ENCODE measurements around the gene DDX17.

The DDX17 gene

DNA sequence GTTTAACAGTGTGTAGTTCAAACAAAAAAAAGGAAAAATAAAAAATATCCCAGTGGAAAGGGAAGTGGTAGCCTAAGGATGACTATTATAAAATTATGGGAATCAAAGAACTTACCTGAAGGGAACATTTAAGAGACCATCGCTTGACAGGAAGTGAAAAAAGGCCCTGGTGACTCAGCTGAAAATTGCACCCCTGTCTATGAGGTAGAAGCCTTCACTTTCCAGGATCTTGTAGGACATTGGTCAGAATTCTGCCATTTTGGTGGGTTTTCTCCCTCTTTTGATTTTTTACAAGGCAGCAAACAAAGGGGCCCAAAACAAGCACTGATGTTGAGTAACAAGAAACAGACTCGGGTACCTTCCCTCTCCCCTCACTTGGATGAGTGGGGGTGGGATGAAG is 15.6 kb downstream of the DDX17 start:
- Histone ChIP-seq H3K9me3 (replicated peaks; ENCODE audit: insufficient read depth, low read length) (no peaks in the 10 kb centered on the region), H2AFZ (ENCODE audit: low read length) (no peak overlapping the region), H3K27me3 (replicated peaks; ENCODE audit: insufficient read depth, low read length) (no peaks in the 10 kb centered on the region), H3K4me3 (ENCODE audit: low read length) (no peak overlapping the region), H3K4me1 (ENCODE audit: low read length) (peaks cover 16% of the 10 kb centered on the region; the same call in 1 of the 2 replicates), H3K27ac (ENCODE audit: low read length) (peak overlapping the region; percentile 0; the same call in 1 of the 2 replicates), H3K79me2 (ENCODE audit: low read length) (peaks cover 82% of the 10 kb centered on the region), H3K36me3 (replicated peaks; ENCODE audit: insufficient read depth, low read length) (peaks cover 51% of the 10 kb centered on the region), H4K20me1 (ENCODE audit: insufficient read depth, low read length) (peaks cover 20% of the 10 kb centered on the region), H3K4me2 (ENCODE audit: low read depth, low read length) (no peak overlapping the region), H3K9me2 (replicated peaks; ENCODE audit: insufficient read depth, low read length) (no peaks in the 10 kb centered on the region), H3F3A (ENCODE audit: insufficient read depth, low read length) (peaks cover 20% of the 10 kb centered on the region), H3K9ac (ENCODE audit: low read length) (no peak overlapping the region)
- TF ChIP-seq EZH2phosphoT487 (IDR thresholded peaks at IDR 0.05; ENCODE audit: low read length): no peak
- TF ChIP-seq, protein P1, sequence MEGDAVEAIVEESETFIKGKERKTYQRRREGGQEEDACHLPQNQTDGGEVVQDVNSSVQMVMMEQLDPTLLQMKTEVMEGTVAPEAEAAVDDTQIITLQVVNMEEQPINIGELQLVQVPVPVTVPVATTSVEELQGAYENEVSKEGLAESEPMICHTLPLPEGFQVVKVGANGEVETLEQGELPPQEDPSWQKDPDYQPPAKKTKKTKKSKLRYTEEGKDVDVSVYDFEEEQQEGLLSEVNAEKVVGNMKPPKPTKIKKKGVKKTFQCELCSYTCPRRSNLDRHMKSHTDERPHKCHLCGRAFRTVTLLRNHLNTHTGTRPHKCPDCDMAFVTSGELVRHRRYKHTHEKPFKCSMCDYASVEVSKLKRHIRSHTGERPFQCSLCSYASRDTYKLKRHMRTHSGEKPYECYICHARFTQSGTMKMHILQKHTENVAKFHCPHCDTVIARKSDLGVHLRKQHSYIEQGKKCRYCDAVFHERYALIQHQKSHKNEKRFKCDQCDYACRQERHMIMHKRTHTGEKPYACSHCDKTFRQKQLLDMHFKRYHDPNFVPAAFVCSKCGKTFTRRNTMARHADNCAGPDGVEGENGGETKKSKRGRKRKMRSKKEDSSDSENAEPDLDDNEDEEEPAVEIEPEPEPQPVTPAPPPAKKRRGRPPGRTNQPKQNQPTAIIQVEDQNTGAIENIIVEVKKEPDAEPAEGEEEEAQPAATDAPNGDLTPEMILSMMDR (IDR thresholded peaks at IDR 0.05; ENCODE audit: low read length): no peak
- no peak for TF ChIP-seq EZH2 (optimal IDR thresholded peaks at IDR 0.05; ENCODE audit: low read depth, low read length)
- no peak for DNase-seq

DNA sequence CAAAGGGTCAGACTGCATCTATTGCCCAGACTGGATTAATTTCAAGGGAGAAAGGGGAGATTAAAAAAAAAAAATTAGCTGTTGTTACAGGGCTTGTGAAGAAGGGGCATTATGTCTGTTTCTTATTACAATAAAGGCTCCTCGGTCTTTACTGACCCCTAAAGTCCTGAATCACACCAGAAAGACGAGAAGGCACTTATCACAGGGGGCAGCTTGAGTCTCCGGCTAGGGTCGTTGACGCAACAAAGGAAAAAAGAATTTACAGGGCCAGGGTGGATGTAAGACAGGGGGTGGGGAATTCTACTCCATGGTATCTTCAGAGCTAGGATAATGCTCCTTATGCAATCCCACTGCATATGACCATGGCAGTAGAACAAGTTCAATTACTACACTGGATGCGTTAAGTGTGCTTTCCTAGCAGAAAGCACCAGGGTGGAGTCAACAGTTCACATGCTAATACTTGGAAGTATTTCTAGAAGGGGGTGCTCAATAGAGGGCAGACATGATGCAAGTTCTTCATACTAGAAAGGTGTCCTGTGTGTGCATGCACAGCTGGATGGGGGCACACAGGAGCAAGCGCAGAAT is 16.5 kb downstream of the DDX17 start:
- Histone ChIP-seq H3K4me1 (ENCODE audit: low read length) (peaks cover 14% of the 10 kb centered on the region; the same call in 1 of the 2 replicates), H4K20me1 (ENCODE audit: insufficient read depth, low read length) (peaks cover 16% of the 10 kb centered on the region; the same call in 1 of the 2 replicates), H3K4me2 (ENCODE audit: low read depth, low read length) (no peak overlapping the region), H3K36me3 (replicated peaks; ENCODE audit: insufficient read depth, low read length) (peaks cover 52% of the 10 kb centered on the region), H3K4me3 (ENCODE audit: low read length) (no peak overlapping the region), H2AFZ (ENCODE audit: low read length) (no peak overlapping the region), H3K27ac (ENCODE audit: low read length) (no peak overlapping the region), H3K9me2 (replicated peaks; ENCODE audit: insufficient read depth, low read length) (no peaks in the 10 kb centered on the region), H3F3A (ENCODE audit: insufficient read depth, low read length) (peaks cover 22% of the 10 kb centered on the region), H3K79me2 (ENCODE audit: low read length) (peaks cover 75% of the 10 kb centered on the region), H3K27me3 (replicated peaks; ENCODE audit: insufficient read depth, low read length) (no peaks in the 10 kb centered on the region), H3K9me3 (replicated peaks; ENCODE audit: insufficient read depth, low read length) (no peaks in the 10 kb centered on the region), H3K9ac (ENCODE audit: low read length) (no peak overlapping the region)
- no peak for TF ChIP-seq EZH2phosphoT487 (IDR thresholded peaks at IDR 0.05; ENCODE audit: low read length)
- TF ChIP-seq, protein P1 (IDR thresholded peaks at IDR 0.05; ENCODE audit: low read length): no peak
- DNase-seq: no peak

DNA sequence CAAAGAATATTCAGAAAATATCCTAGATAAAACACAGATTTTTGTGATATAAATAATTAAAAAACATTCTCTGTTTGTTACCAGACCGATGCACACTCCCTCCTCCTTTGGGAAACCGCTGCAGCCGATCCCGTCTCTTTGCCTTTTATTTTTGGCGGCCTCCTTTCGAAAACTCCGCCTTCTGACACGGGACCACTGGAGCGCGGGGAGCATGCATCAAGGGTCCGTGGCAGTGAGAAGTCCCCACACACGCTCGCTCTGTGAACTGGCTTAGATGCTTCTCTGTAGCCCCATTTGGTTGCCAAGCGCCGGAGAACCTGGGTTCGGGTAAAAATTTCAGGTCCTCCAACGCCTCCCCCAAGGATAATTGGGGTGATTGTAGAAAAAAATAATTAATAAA is 17.0 kb downstream of the DDX17 start:
- H3K9ac ChIP-seq (ENCODE audit: low read length): no peak overlapping the region
- TF ChIP-seq, protein P1 (IDR thresholded peaks at IDR 0.05; ENCODE audit: low read length): no peak
- TF ChIP-seq EZH2 (optimal IDR thresholded peaks at IDR 0.05; ENCODE audit: low read depth, low read length) (no peak), EZH2phosphoT487 (IDR thresholded peaks at IDR 0.05; ENCODE audit: low read length) (no peak)
- H3K4me3 ChIP-seq (ENCODE audit: low read length): no peak overlapping the region
- H3K9me3 ChIP-seq (replicated peaks; ENCODE audit: insufficient read depth, low read length): no peaks in the 10 kb centered on the region
- H3K4me1 ChIP-seq (ENCODE audit: low read length): peaks cover 12% of the 10 kb centered on the region; the same call in 1 of the 2 replicates
- peaks cover 51% of the 10 kb centered on the region for H3K36me3 ChIP-seq (replicated peaks; ENCODE audit: insufficient read depth, low read length)
- H4K20me1 ChIP-seq (ENCODE audit: insufficient read depth, low read length): peaks cover 12% of the 10 kb centered on the region; the same call in 1 of the 2 replicates
- peaks cover 70% of the 10 kb centered on the region for H3K79me2 ChIP-seq (ENCODE audit: low read length)
- H3K27me3 ChIP-seq (replicated peaks; ENCODE audit: insufficient read depth, low read length): no peaks in the 10 kb centered on the region
- no peak overlapping the region for H3K4me2 ChIP-seq (ENCODE audit: low read depth, low read length)
- H2AFZ ChIP-seq (ENCODE audit: low read length): no peak overlapping the region
- peaks cover 22% of the 10 kb centered on the region for H3F3A ChIP-seq (ENCODE audit: insufficient read depth, low read length)
- H3K9me2 ChIP-seq (replicated peaks; ENCODE audit: insufficient read depth, low read length): no peaks in the 10 kb centered on the region
- no peak for DNase-seq
- no peak overlapping the region for H3K27ac ChIP-seq (ENCODE audit: low read length)
